Endothelial cell of umbilical vein (primary cell): ENCODE data around the gene LRP1B. TPM values are rescaled to one million over a fixed set of nuclear protein-coding genes. Genes with fewer than 3 reads are reported as not detected.

Source experiments
- BruUV-seq: library from RNA; stranded (reverse); fragments of 400-500 nt; replicated peaks from 2 replicates; lab custom pipeline; 2021; lab: Mats Ljungman, UMichigan
- CTCF ChIA-PET: fragments of 300-600, 350-600 bp; sonication (Branson Sonifier 250); formaldehyde crosslinking; loops from one replicate; lab custom pipeline; 2021; ENCODE audit warnings: antibody characterized with exemption, inconsistent platforms; lab: Charles Lee
- POLR2A ChIA-PET: fragments of 300-600, 350-600 bp; sonication (Branson Sonifier 250); formaldehyde crosslinking; loops from one replicate; lab custom pipeline; 2021; ENCODE audit warnings: antibody characterized with exemption, inconsistent platforms; lab: Charles Lee
- DNase-seq: peaks from one replicate; pipeline ENCODE4 v3.0.0-alpha.2; 2011; ENCODE audit warnings: low read depth, low spot score
- FAIRE-seq: peaks from 2 replicates; lab custom pipeline; 2011; peaks lifted over from hg19 to GRCh38; lab: Jason Lieb, UNC
- H2AFZ ChIP-seq: 2 replicates; pipeline ENCODE4 v1.6.0; 2012; ENCODE audit warnings: low read depth, low read length, control low read depth, inconsistent platforms
- H3K27ac ChIP-seq: 2 replicates; pipeline ENCODE4 v1.5.1; 2011; ENCODE audit warnings: low read depth, mild to moderate bottlenecking, control low read depth, low read length, moderate library complexity; ENCODE audit not compliant: insufficient read depth
- H3K27me3 ChIP-seq, 2 experiments: 2 replicates each; pipeline versions ENCODE4 v1.6.0 to v1.6.1; 2011; ENCODE audit warnings: low read length in 2 of 2, mixed read lengths in 1 of 2; ENCODE audit not compliant: control insufficient read depth in 2 of 2, insufficient read depth in 2 of 2
- H3K36me3 ChIP-seq, 2 experiments: 2 replicates in 1 of 2; 3 replicates in 1 of 2; pipeline ENCODE4 v1.5.1; 2011; ENCODE audit warnings: low read length in 2 of 2, mild to moderate bottlenecking in 1 of 2, moderate library complexity in 1 of 2; ENCODE audit not compliant: control insufficient read depth in 2 of 2, insufficient read depth in 2 of 2; ENCODE audit errors: extremely low read depth in 1 of 2
- H3K4me1 ChIP-seq: 3 replicates; pipeline ENCODE4 v1.5.1; 2011; ENCODE audit warnings: mild to moderate bottlenecking, low read length; ENCODE audit not compliant: control insufficient read depth, insufficient read depth; ENCODE audit errors: extremely low read depth
- H3K4me2 ChIP-seq: 2 replicates; pipeline ENCODE4 v1.6.1; 2011; ENCODE audit warnings: low read length, control low read depth, mixed read lengths; ENCODE audit not compliant: insufficient read depth
- H3K4me3 ChIP-seq, 3 experiments: fragments of 200-600 bp in 1 of 3; sonication (generic), shearing (Covaris generic) in 1 of 3; replicated peaks in 1 of 3; 2 replicates each; pipeline ENCODE4 v1.5.1; 2011 to 2016; ENCODE audit warnings: control low read depth in 3 of 3, low read length in 3 of 3, mild to moderate bottlenecking in 2 of 3, inconsistent platforms in 1 of 3, low read depth in 1 of 3, moderate library complexity in 1 of 3; ENCODE audit not compliant: insufficient read depth in 1 of 3
- H3K79me2 ChIP-seq: 2 replicates; pipeline ENCODE4 v1.6.0; 2012; ENCODE audit warnings: low read length, inconsistent platforms; ENCODE audit not compliant: control insufficient read depth, insufficient read depth
- H3K9ac ChIP-seq: replicated peaks from 2 replicates; pipeline ENCODE3; 2011; ENCODE audit warnings: low read length, control low read depth; ENCODE audit not compliant: insufficient read depth; ENCODE audit errors: extremely low read depth
- H3K9me1 ChIP-seq: replicated peaks from 3 replicates; pipeline ENCODE4 v1.6.0; 2011; ENCODE audit warnings: mild to moderate bottlenecking, low read length; ENCODE audit not compliant: control insufficient read depth, insufficient read depth; ENCODE audit errors: extremely low read depth
- H3K9me3 ChIP-seq: replicated peaks from 2 replicates; pipeline ENCODE4 v1.5.1; 2012; ENCODE audit warnings: low read length, inconsistent platforms; ENCODE audit not compliant: control insufficient read depth, insufficient read depth
- H4K20me1 ChIP-seq: replicated peaks from 2 replicates; pipeline ENCODE3; 2011; ENCODE audit warnings: mild to moderate bottlenecking, low read length; ENCODE audit not compliant: control insufficient read depth, insufficient read depth; ENCODE audit errors: extremely low read depth
- EZH2 ChIP-seq: IDR thresholded peaks from 2 replicates; pipeline ENCODE4 v1.6.1; 2012; ENCODE audit warnings: borderline replicate concordance, low read depth, mild to moderate bottlenecking, moderate library complexity, low read length, inconsistent platforms; ENCODE audit not compliant: severe bottlenecking
- FOS ChIP-seq: IDR thresholded peaks from 2 replicates; pipeline ENCODE4 v1.6.1; 2011; ENCODE audit warnings: mild to moderate bottlenecking, low read length, moderate library complexity, borderline replicate concordance; ENCODE audit not compliant: insufficient read depth
- GATA2 ChIP-seq: IDR thresholded peaks from 2 replicates; pipeline ENCODE4 v1.7.0; 2011; ENCODE audit warnings: low read depth, mild to moderate bottlenecking, moderate library complexity, mixed read lengths, low read length; ENCODE audit not compliant: insufficient read length, insufficient read depth
- JUN ChIP-seq: IDR thresholded peaks from 2 replicates; pipeline ENCODE4 v1.6.1; 2011; ENCODE audit warnings: borderline replicate concordance, low read depth; ENCODE audit not compliant: insufficient read length, insufficient read depth
- MAX ChIP-seq: IDR thresholded peaks from 2 replicates; pipeline ENCODE4 v1.6.1; 2011; ENCODE audit not compliant: insufficient read depth, insufficient read length
- MYC ChIP-seq: IDR thresholded peaks from one replicate; pipeline ENCODE4 v1.6.1; 2011; ENCODE audit warnings: mild to moderate bottlenecking, low read depth, low read length
- POLR2A ChIP-seq: IDR thresholded peaks from 2 replicates; pipeline ENCODE4 v1.6.1; 2012; ENCODE audit warnings: low read depth, mild to moderate bottlenecking, control low read depth, low read length
- POLR2AphosphoS5 ChIP-seq: IDR thresholded peaks from 2 replicates; pipeline ENCODE4 v1.6.1; 2012; ENCODE audit warnings: low read depth, mild to moderate bottlenecking, control low read depth, low read length, moderate library complexity; ENCODE audit not compliant: insufficient read depth
- dilution Hi-C: fragments of 300-500 bp; cut with MboI; formaldehyde crosslinking; loops from one replicate; pipeline ENCODE4 v1.15.0; 2019; ENCODE audit warnings: low sequenced_read_pairs; ENCODE audit not compliant: extremely low pct_ligation_motif_present
- intact Hi-C: fragments of 100-400 bp; cut with micrococcal nuclease; formaldehyde crosslinking; loops from one replicate; pipeline ENCODE4 v1.10.0; 2022
- polyA plus RNA-seq, 4 experiments: library from polyadenylated mRNA; depleted of rRNA in 3 of 4; stranded (reverse) in 3 of 4; unstranded in 1 of 4; fragments of >200 nt; gene quantifications; 2 replicates each; pipeline versions ENCODE4 v1.2.1 to v1.2.3, GENCODE V29; 2011 to 2012; ENCODE audit warnings: missing spikeins in 1 of 4
- total RNA-seq: library from RNA; stranded (reverse); gene quantifications from 2 replicates; pipeline ENCODE4 v1.2.3, GENCODE V29; 2021
- TF ChIP-seq, protein P1 (sequence below), 2 donors: IDR thresholded peaks; 1 replicate in 1 of 2; 2 replicates in 1 of 2; pipeline ENCODE4 v1.5.1; 2011; ENCODE audit warnings: low read length in 2 of 2, mild to moderate bottlenecking in 2 of 2, moderate library complexity in 2 of 2, control low read depth in 1 of 2, inconsistent platforms in 1 of 2, low read depth in 1 of 2; ENCODE audit not compliant: insufficient read depth in 1 of 2; ENCODE audit errors: extremely low read depth in 1 of 2

LRP1B gene
- total and polyA plus RNA-seq, 2 donors (not counting 3 experiments of a cell fraction or from before 2014, with no cell fraction given): 0.03 to 0.07 TPM

GRCh38 chr2:141517180-141517851 lies 613.5 kb downstream of the LRP1B start:
- dilution Hi-C loops: no loop called here
- POLR2A ChIA-PET: no interaction called here
- CTCF ChIA-PET: interaction anchor here (0.7 kb wide), 1 partner anchor 10 kb away, joined by 3 read pairs; no protein-coding TSS in a partner anchor
- no peaks in the 10 kb centered on the region for H3K79me2 ChIP-seq
- H2AFZ ChIP-seq: no peak overlapping the region
- H3K9ac ChIP-seq: no peak overlapping the region
- H3K9me1 ChIP-seq: no peaks in the 10 kb centered on the region
- DNase-seq (no peak), FAIRE-seq (no peak)
- intact Hi-C loops: no loop called here
- no TSS peak for BruUV-seq
- H4K20me1 ChIP-seq: no peaks in the 10 kb centered on the region
- H3K27ac ChIP-seq: no peak overlapping the region
- no peak overlapping the region for H3K4me3 ChIP-seq
- no peaks in the 10 kb centered on the region for H3K27me3 ChIP-seq
- TF ChIP-seq JUN (no peak), POLR2AphosphoS5 (no peak), EZH2 (no peak), MYC (no peak), FOS (no peak), GATA2 (no peak), MAX (no peak), POLR2A (no peak)
- TF ChIP-seq, protein P1, sequence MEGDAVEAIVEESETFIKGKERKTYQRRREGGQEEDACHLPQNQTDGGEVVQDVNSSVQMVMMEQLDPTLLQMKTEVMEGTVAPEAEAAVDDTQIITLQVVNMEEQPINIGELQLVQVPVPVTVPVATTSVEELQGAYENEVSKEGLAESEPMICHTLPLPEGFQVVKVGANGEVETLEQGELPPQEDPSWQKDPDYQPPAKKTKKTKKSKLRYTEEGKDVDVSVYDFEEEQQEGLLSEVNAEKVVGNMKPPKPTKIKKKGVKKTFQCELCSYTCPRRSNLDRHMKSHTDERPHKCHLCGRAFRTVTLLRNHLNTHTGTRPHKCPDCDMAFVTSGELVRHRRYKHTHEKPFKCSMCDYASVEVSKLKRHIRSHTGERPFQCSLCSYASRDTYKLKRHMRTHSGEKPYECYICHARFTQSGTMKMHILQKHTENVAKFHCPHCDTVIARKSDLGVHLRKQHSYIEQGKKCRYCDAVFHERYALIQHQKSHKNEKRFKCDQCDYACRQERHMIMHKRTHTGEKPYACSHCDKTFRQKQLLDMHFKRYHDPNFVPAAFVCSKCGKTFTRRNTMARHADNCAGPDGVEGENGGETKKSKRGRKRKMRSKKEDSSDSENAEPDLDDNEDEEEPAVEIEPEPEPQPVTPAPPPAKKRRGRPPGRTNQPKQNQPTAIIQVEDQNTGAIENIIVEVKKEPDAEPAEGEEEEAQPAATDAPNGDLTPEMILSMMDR (IDR thresholded peaks at IDR 0.05; ENCODE audit: extremely low read depth in 1 of 2, insufficient read depth in 1 of 2, low read depth in 1 of 2, low read length in 2 of 2): no peak
- H3K4me2 ChIP-seq: no peak overlapping the region
- no peaks in the 10 kb centered on the region for H3K9me3 ChIP-seq
- no peaks in the 10 kb centered on the region for H3K4me1 ChIP-seq
- no peaks in the 10 kb centered on the region for H3K36me3 ChIP-seq
